Measurements from ENCODE around the gene CTNND1.

DNA sequence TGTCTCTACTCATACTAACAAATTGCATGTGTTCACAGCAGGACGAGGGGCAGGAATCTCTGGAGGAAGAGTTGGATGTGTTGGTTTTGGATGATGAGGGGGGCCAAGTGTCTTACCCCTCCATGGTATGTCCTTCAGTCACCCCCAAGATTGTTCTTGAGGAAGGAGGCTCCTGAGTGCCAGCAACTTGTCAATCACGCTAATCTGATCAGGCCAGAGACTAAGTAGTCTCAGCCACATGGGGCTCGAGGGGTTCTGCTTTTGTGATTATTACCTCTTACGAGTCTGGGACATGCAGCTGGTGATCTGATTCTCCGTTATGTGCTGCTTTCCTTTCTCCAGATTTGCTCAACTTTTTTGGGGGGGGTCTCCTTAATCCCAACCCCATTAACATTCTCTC is 54.3 kb downstream of the CTNND1 start:
- TF ChIP-seq, protein P1, sequence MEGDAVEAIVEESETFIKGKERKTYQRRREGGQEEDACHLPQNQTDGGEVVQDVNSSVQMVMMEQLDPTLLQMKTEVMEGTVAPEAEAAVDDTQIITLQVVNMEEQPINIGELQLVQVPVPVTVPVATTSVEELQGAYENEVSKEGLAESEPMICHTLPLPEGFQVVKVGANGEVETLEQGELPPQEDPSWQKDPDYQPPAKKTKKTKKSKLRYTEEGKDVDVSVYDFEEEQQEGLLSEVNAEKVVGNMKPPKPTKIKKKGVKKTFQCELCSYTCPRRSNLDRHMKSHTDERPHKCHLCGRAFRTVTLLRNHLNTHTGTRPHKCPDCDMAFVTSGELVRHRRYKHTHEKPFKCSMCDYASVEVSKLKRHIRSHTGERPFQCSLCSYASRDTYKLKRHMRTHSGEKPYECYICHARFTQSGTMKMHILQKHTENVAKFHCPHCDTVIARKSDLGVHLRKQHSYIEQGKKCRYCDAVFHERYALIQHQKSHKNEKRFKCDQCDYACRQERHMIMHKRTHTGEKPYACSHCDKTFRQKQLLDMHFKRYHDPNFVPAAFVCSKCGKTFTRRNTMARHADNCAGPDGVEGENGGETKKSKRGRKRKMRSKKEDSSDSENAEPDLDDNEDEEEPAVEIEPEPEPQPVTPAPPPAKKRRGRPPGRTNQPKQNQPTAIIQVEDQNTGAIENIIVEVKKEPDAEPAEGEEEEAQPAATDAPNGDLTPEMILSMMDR (IDR thresholded peaks at IDR 0.05): no peak
- no peak for TF ChIP-seq POLR2A (IDR thresholded peaks at IDR 0.05)
